HFFc6 (cell line): ENCODE data around the gene CES5A. TPM values are rescaled to one million over a fixed set of nuclear protein-coding genes. Genes with fewer than 3 reads are reported as not detected.

Experiments
- DNase-seq: peaks from one replicate; pipeline ENCODE4 v3.0.0-alpha.2; 2018
- H3K27ac Mint-ChIP-seq: 2 replicates; pipeline ENCODE4 v1.8.0; 2020; ENCODE audit warnings: mild to moderate bottlenecking, mixed read lengths
- H3K27me3 Mint-ChIP-seq: 2 replicates; pipeline ENCODE4 v1.8.0; 2021; ENCODE audit warnings: mild to moderate bottlenecking, moderate library complexity, mixed read lengths; ENCODE audit not compliant: insufficient read depth
- H3K36me3 Mint-ChIP-seq: 2 replicates; pipeline ENCODE4 v1.8.0; 2021; ENCODE audit warnings: low read depth, mixed read lengths
- H3K4me1 Mint-ChIP-seq: 2 replicates; pipeline ENCODE4 v1.8.0; 2020; ENCODE audit warnings: low read depth, mixed read lengths
- H3K4me3 Mint-ChIP-seq: 2 replicates; pipeline ENCODE4 v1.8.0; 2020; ENCODE audit warnings: mild to moderate bottlenecking, moderate library complexity, mixed read lengths
- H3K9me3 Mint-ChIP-seq: 2 replicates; pipeline ENCODE4 v1.8.0; 2020; ENCODE audit warnings: mild to moderate bottlenecking, mixed read lengths
- total RNA-seq, 6 experiments: library from RNA; stranded (reverse); fragmentation: NEBNext Ultra II Directional; extraction: Animal tissue kit (Norgen Biotek cat#: 25700); gene quantifications; 2 replicates in 1 of 6; 3 replicates in 5 of 6; pipeline ENCODE4 v1.2.3, GENCODE V29; 2021
- TF ChIP-seq, protein P1 (sequence below): fragments of 200-600 bp; sonication (generic); IDR thresholded peaks from 2 replicates; pipeline ENCODE4 v1.5.0; 2021; ENCODE audit warnings: antibody characterized with exemption, mild to moderate bottlenecking

CES5A gene
- total RNA-seq, 6 experiments from 2014 or later = not detected

- no peak overlapping the region for H3K4me3 Mint-ChIP-seq
- H3K27me3 Mint-ChIP-seq = peaks cover 5% of the 10 kb centered on the region
- no peak overlapping the region for H3K27ac Mint-ChIP-seq
- no peak for DNase-seq
- H3K36me3 Mint-ChIP-seq = no peaks in the 10 kb centered on the region
- TF ChIP-seq, protein P1, sequence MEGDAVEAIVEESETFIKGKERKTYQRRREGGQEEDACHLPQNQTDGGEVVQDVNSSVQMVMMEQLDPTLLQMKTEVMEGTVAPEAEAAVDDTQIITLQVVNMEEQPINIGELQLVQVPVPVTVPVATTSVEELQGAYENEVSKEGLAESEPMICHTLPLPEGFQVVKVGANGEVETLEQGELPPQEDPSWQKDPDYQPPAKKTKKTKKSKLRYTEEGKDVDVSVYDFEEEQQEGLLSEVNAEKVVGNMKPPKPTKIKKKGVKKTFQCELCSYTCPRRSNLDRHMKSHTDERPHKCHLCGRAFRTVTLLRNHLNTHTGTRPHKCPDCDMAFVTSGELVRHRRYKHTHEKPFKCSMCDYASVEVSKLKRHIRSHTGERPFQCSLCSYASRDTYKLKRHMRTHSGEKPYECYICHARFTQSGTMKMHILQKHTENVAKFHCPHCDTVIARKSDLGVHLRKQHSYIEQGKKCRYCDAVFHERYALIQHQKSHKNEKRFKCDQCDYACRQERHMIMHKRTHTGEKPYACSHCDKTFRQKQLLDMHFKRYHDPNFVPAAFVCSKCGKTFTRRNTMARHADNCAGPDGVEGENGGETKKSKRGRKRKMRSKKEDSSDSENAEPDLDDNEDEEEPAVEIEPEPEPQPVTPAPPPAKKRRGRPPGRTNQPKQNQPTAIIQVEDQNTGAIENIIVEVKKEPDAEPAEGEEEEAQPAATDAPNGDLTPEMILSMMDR = no peak
- no peaks in the 10 kb centered on the region for H3K4me1 Mint-ChIP-seq
- no peaks in the 10 kb centered on the region for H3K9me3 Mint-ChIP-seq
These were observed 28.4 kb downstream of the CES5A start for GRCh38 chr16:55846598-55847346.

GRCh38 chr16:55843105-55843395 lies 32.1 kb downstream of the CES5A start:
- TF ChIP-seq, protein P1 = peak; percentile 52
- DNase-seq = no peak
- Mint-ChIP-seq H3K4me1 (no peaks in the 10 kb centered on the region), H3K27me3 (peaks cover 9% of the 10 kb centered on the region), H3K4me3 (no peak overlapping the region), H3K36me3 (no peaks in the 10 kb centered on the region), H3K9me3 (no peaks in the 10 kb centered on the region), H3K27ac (no peak overlapping the region)

DNA sequence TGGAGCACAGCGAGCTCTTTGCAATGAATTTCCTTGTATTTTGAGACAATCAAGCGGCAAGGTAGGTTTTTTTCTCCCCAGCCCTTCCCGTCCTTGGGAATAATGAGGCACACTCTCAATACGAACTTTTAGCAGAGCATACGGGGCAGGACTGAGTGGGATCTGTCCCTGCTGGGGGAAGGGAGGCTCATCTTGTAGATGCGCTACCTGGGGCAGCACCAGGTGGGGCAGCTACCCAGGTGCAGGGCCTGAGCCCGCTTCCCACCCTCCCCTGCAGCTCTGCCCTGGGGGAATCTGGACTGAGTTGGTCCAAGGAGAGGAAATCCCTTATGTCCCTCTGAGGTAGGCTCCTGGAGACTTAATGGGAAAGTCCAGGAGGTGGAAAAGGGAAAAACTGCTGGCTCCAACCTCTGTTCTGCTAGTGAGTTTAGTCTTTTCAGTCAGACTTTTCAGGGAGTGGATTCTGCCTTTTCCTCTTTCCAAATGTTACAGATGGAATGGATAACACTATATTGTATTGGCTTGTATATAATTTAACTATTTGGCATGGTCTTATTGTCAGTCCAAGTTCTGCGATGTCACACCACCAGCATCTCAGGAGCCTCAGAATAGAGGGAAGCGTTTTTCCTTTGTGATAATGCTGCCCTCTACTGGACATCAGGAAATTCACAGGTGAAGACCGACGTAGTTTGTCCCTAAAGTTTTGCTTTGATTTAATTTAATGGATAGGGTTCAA lies 32.6 kb downstream of the CES5A start:
- peak; percentile 24 for DNase-seq
- Mint-ChIP-seq H3K27ac (no peak overlapping the region), H3K36me3 (no peaks in the 10 kb centered on the region)

DNA sequence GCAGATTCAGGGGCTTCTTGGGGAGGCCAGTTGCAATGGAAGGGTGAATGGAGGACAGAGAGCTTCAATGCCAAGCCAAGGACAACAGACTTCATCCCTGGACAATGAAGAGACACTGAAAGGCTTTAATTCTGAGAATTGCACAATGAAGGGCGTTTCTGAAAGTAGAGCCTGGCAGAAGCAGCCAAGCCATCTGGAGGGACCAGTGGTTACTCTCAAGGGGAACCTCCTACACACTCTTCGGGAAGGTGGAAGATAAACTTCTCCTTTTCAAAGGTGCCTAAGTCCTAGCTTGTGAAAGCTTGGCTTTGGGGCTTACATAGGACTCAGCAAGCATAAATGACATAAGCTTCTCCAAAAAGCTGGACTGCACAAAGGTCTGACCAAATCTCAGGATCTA lies 36.1 kb downstream of the CES5A start:
- H3K27ac Mint-ChIP-seq = no peak overlapping the region
- H3K27me3 Mint-ChIP-seq = peaks cover 6% of the 10 kb centered on the region
- H3K9me3 Mint-ChIP-seq = no peaks in the 10 kb centered on the region
- no peak overlapping the region for H3K4me3 Mint-ChIP-seq
- H3K36me3 Mint-ChIP-seq = no peaks in the 10 kb centered on the region
- DNase-seq = no peak
- TF ChIP-seq, protein P1 = no peak
- no peaks in the 10 kb centered on the region for H3K4me1 Mint-ChIP-seq

More for the DNA sequence above, 32.6 kb downstream of the CES5A start:
- H3K4me3 Mint-ChIP-seq = no peak overlapping the region
- no peaks in the 10 kb centered on the region for H3K9me3 Mint-ChIP-seq
- no peaks in the 10 kb centered on the region for H3K4me1 Mint-ChIP-seq
- TF ChIP-seq, protein P1 = peak; percentile 90
- peaks cover 11% of the 10 kb centered on the region for H3K27me3 Mint-ChIP-seq

- H3K27ac Mint-ChIP-seq = no peak overlapping the region
- no peaks in the 10 kb centered on the region for H3K4me1 Mint-ChIP-seq
- H3K4me3 Mint-ChIP-seq = no peak overlapping the region
- TF ChIP-seq, protein P1 = no peak
- no peak for DNase-seq
- no peaks in the 10 kb centered on the region for H3K9me3 Mint-ChIP-seq
- no peaks in the 10 kb centered on the region for H3K36me3 Mint-ChIP-seq
- peaks cover 15% of the 10 kb centered on the region for H3K27me3 Mint-ChIP-seq
These were observed 39.0 kb downstream of the CES5A start for GRCh38 chr16:55836158-55836611.
